Esophagus muscularis mucosa (tissue), 4 donors: ENCODE measurements around the gene DNAH10.

Experiments
- CTCF ChIP-seq, 3 experiments: fragments of 200-600 bp in 2 of 3; fragments of 450-650 bp in 1 of 3; sonication (generic) in 2 of 3; IDR thresholded peaks; one replicate each; pipeline ENCODE4 v1.5.1; 2017 to 2019; ENCODE audit warnings: antibody characterized with exemption in 3 of 3, mild to moderate bottlenecking in 2 of 3, moderate library complexity in 1 of 3
- EP300 ChIP-seq: sonication (generic); formaldehyde crosslinking; IDR thresholded peaks from one replicate; pipeline ENCODE4 v1.6.1; 2017; ENCODE audit warnings: antibody characterized with exemption
- POLR2A ChIP-seq: fragments of 450-650 bp; IDR thresholded peaks from one replicate; pipeline ENCODE4 v1.6.1; 2017; ENCODE audit warnings: antibody characterized with exemption, moderate library complexity, mild to moderate bottlenecking, low read depth
- POLR2AphosphoS5 ChIP-seq, 2 donors: sonication (generic); formaldehyde crosslinking; IDR thresholded peaks; one replicate each; pipeline ENCODE4 v1.6.1; 2017; ENCODE audit warnings: antibody characterized with exemption in 2 of 2

GRCh38 chr12:123801573-123802178 is 39.6 kb downstream of the DNAH10 start:
- TF ChIP-seq CTCF (IDR thresholded peaks at IDR 0.05) (peak in 1 of 3 experiments; percentile 7), POLR2AphosphoS5 (IDR thresholded peaks at IDR 0.05) (no peak), POLR2A (no peak), EP300 (no peak)
